Fibroblast of skin of back (primary cell): ENCODE results near the gene NCOR2.
A peak's percentile ranks its signal among the peaks of the same experiment; 100 is the strongest.

Experiments used
- DNase-seq: peaks from one replicate; pipeline ENCODE4 v3.0.0-alpha.2; 2013

The NCOR2 gene

GRCh38 chr12:124543052-124543589 is 24.3 kb downstream of the NCOR2 start:
- DNase-seq, result peak; percentile 46

- DNase-seq, result no peak
Observed at GRCh38 chr12:124542021-124542949, 25.1 kb downstream of the NCOR2 start.

- DNase-seq, result no peak
Observed at GRCh38 chr12:124541322-124541721, 26.1 kb downstream of the NCOR2 start.

- DNase-seq, result no peak
Observed at GRCh38 chr12:124539084-124540041, 28.0 kb downstream of the NCOR2 start.

DNA sequence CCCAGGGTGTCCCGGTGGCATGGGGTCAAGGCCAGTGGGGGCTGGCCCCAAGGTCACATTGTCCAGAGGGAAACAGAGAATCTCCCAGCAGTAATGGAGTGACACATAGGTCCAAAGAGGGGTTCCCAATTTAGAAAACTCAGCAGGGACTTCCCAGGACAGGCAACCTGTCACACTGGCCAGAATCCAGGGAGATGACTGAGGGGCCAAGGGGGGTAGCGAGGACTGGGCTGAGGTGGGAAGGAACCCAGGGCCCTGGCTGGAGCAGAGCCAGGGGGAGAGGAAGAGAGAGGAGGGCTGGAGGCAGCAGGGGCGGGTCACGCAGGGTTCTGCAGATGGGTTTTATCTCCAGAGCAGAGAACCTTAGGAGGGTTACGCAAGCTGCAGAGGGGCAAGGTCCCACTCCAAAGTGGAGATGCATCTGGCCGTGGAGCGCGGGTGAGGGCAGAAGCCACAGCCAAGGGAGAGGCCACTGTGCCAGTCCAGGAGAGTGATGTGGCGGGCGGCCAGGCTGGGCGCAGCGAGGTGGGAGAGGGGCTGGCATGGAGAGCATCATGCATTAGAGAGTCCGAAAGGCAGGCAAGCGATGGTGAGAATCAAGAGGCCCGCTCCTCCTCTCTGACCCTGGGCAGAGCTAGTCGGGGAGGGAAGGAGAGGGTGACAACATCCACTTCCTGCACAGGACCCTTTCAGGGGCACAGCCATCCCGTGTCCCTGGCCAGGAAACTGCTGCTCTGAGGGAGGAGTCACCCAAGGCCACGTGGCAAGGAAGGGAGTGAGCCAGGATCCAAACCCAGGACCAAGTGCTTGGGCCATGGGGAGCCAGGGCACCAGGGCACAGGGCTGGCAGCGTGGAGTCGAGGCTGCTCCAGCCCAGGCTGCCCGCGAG is 29.0 kb downstream of the NCOR2 start:
- DNase-seq, result peak; percentile 40

DNA sequence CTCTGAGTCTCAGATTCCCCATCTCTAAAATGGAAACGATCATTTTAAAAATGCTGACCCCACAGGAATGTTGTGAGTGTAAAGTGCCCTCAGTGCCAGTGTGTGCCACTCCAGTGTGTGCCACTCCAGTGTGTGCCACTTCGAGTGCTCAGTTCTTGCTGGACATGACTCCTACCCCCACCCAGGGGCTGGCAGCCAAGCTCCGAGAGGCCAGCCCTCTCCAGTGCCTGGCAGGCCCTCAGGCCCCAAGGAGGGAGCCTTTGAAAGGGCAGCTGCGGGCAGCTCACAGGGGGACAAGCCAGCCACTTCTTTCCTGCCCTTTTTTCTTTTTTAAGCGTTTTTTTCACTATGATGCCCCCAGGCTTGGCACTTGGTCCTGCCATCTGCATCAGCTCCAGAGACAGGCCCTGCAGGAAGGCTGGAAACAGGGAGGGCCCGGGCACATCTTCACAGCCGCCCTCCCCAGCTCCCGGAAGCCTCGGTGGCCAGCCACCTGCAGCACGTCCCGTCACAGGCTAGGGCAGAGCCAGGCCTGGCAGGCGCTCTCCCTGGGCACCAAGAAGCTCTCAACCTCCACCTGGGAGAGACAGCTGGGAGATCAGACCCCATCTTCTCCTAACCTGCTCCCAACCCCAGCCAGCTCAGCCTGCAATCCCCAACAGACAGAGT is 29.8 kb downstream of the NCOR2 start:
- no peak for DNase-seq

- DNase-seq, result peak; percentile 62
Observed at GRCh38 chr12:124536641-124537040, 30.8 kb downstream of the NCOR2 start.

DNA sequence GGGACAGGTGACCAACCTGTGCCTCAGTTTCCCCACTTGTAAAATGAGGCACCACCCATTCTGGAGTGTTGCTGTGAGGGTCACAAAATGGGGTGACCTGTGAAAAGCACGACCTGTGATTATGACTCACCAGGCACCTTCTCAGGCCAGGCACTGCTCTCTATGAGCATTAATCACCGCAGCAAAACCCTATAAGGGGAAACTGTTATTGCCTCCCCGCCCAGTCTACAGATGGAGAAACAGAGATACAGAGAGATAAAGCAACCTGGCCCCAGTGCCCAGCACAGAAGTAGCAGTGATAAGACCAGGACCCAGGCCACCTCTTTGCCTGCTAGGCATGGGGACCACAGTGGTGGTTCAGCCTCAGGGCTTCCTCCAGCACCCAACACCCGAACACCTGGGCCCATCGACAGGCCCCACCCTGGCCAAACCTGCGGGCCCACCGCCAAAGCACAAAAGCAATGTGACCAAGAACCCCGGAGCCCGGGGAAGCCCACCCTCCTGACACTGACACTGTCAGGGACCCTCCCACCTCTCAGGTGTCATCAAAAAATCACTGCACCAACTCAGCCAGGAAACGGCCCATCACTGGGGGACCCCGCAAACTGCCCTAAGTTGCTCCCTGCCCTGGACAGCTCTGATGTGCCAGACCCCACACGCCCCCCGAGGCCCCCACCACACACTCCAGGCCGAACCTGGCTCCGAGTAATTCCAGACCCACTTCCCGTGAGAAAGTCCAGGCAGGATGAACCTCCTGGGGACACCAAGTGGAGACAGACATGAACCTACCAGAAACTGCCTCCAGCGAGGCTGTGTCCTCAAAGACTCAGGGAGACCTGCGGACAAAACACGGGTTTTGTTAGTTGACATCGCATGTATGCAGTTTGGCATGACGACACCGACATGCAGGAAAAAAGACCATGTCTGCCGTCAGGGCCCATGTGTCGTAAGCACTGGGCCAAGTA is 32.4 kb downstream of the NCOR2 start:
- DNase-seq, result no peak

DNA sequence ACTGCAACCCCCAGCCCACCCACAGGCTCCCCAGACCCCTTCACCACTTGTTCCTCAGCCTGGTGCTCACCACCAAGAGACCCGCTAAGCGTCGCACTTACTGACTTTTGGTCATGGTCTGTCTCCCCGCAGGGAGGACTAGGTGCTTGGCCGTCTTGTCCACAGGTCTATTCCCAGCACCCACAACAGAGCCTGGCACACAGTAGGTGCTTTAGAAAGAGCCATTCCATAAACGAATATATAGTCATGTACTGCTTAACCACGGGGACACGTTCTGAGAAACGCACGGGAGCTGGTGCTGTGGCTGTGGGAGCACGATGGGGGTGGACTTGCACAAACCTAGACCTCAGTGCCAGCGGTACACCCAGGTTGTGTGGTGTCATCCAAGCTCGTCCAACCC is 34.0 kb downstream of the NCOR2 start:
- DNase-seq, result no peak

GRCh38 chr12:124532967-124533366 is 34.4 kb downstream of the NCOR2 start:
- no peak for DNase-seq

DNA sequence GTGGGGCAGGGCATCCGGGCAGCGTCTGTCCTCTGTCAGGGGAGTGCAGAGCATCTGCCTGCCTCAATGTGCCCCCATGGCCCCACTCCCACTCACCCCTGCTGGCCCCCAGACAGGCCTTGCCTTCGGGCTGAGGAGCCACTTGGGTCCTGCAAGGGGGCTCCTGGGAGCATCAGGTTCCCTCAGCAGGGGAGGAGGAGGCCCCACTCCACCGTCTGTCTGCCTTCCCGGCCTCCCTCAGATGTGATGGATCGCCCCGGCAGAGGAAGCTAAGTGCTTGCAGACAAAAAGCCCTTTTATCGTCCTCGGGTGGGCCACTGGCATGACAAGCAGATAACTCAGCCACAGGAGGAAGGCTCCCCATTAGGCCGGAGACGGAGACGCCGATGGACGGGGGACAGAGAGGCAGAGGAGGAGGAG is 35.1 kb downstream of the NCOR2 start:
- DNase-seq, result no peak

DNA sequence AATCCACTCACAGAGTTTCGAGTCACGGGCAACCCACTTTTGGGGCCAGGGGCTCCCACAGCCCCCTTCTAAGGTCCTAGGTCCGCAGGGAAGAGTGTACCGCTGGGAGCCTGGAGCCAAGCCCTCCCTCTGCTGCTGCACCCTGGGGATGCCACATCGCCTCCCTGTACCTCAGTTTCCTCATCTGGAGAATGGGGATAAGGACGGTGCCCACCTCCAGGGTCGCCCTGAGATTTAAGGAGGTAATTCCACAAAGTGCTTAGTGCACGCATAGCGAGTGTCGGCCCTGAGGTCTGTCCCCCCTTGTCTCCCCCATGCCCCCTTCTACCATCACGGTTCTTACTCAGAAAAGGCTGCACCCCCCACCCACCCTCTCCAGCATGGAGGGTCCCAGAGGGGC is 35.5 kb downstream of the NCOR2 start:
- no peak for DNase-seq

DNA sequence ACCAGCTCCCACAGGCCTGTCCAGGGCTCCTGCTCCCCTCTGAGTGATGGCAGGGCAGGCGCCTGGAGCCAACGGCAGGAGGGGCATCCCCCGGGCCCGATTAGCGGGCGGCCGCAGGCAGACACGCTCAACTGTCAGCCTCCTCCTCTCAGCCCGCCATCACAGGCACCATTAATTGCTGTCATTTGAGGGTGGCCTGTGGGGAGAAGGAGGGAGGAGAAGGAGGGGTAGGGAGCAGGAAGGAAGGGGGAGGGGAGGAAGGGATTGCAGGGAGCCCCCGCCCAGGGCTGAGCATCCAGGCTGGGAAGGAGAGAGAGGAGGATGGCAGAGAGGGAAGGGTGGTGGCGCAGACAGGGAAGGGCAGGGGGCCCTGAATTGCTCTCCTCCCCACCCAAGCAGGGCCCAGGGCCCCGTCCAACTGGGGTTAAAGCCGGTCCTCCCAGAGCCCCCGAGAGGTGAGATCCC is 36.1 kb downstream of the NCOR2 start:
- no peak for DNase-seq

DNA sequence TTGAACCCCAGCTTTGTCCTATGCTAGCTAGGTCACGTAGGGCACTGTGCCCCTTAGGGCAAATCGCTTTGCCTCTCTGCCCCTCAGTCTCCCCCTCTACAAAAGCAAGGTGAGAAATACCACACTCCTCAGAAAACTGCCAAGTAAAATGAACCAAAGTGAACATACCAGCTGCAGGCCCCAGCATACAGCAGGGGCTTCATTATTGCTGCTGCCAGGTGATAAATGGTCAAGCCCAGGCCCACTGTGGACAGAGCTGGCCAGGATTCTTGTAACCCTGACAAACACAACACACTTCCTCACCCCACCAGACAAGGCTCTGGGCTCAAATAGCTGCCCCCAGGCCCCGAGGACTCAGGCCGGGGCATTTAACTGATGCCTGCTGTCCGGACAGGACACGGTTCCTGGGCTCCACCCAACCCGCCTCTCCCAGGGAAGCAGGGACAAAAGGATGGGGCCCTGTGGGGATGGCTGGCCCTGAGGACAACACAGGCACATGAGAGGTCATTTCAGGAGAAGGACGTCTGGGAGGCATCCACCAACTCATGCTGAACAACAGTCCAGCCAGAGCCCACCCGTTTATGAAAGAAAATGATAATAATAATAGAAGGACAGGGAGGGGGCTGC is 36.7 kb downstream of the NCOR2 start:
- no peak for DNase-seq

DNA sequence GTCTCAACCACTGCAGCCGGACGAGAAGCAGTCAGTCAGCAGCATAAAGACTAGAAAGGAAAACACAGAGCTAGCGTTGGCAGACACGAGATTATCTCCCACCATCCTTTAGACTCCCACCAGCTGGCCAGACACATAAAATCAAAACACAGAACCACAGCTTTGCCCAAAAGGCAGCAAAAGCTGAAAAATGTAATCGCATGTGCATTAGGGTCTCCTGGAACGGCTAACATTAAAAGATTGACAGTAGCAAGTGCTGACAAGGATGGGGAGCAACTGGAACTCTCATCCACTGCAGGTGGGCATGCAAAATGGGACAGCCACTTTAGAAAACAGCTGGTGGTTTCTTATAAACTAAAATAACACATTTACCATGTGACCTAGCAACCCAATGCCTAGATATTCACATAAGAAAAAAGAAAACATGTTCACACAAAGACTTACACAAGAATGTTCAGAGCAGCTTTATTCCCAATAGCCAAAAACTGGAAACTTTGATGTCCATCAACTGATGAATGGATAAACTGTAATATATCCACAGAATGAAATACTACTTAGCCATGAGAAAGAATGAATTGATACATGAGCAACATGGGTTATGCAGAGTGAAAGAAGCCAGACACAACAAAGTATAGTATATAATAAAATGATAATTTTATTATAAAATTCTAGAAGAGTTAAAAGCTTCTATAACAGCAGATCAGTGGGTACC is 37.7 kb downstream of the NCOR2 start:
- DNase-seq, result no peak

- peak; percentile 72 for DNase-seq
Observed at GRCh38 chr12:124527861-124528561, 39.4 kb downstream of the NCOR2 start.

DNA sequence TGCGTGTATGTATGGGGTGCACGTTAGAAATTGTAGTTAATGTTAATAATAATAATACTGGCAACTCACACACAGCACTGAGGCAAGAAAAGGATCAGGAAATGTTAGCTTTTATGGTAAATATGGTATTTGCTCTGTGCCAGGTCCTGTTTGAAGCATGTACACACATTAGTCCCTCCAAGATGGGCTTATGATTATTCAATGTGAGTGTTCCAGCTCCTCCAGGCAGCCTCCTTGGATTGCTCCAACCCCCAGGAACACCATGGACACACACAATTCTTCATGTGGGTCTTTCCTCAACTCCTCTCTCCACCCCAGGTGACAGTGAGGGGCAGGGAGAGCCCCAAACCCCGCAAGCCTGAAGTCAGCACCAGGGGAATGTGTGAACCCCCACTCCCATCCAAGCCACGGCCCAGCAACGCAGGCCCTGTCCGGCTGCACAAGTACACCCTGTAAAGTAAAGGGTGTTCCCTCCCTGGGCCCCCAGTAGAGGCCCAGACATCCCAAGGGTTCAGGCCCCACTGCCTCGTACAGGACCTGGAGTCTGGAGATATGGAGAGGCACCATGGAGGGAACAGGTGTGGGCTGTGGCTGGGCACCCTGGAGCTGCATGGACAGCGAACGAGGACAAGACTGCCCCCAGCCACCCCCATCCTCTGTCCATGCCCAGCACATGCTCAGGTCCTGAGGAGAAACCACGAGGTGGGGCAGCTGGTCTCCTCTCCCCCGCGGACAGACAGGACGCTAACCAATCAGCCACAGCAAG is 41.3 kb downstream of the NCOR2 start:
- DNase-seq, result no peak
